Thyroid gland (tissue), 4 donors: Measurements from ENCODE around the gene MMP24OS.

ENCODE experiments used
- CTCF ChIP-seq, 6 experiments: fragments of 200-600 bp in 3 of 6; fragments of 450-650 bp in 3 of 6; sonication (generic) in 3 of 6; IDR thresholded peaks; one replicate each; pipeline ENCODE4 v1.5.1; 2016 to 2019; ENCODE audit warnings: antibody characterized with exemption in 6 of 6, mild to moderate bottlenecking in 2 of 6, inconsistent platforms in 1 of 6, moderate library complexity in 1 of 6
- POLR2A ChIP-seq, 2 donors: fragments of 450-650 bp; IDR thresholded peaks; one replicate each; pipeline ENCODE4 v1.6.1; 2017; ENCODE audit warnings: antibody characterized with exemption in 2 of 2, mild to moderate bottlenecking in 2 of 2, moderate library complexity in 1 of 2

- TF ChIP-seq CTCF (IDR thresholded peaks at IDR 0.05) (no peak), POLR2A (IDR thresholded peaks at IDR 0.05) (no peak)
Measured at GRCh38 chr20:35301426-35301825, 23.5 kb upstream of the MMP24OS start.
